ENCODE data around the gene LRRIQ4.

Gene LRRIQ4

DNA sequence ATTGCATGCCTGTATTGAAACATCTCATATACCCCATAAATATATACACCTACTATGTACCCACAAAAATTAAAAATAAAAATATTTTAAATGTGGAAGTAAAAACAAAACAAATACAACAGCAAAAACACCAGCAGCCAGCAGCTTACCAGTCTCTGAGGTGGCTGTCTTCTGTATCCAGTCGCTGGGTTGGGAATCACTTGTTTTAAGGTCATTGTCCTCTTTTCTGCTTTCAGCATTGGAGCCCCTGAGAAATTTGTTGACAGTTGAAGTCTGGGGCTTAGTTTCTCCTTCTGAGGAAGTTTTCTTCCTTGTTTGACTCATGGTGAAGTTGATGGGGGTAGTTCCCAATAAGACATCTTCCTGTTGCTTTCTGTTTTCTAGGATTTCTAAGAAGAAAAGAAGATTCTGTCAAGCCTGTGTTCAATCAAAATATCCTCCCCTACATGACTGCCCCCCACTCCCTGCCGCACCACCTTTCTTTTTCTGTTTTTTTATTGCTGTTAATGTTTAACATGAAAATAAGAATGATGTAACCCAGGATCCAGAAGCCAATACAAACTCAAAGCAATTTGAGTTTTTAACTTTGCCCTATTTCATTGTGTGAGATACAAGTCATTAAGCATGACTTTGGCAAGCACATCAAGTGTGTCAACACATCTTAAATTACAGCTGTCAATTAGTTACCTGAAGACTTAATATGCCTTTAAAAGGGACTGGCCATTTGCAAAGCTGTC is 57.0 kb downstream of the LRRIQ4 start, which contains the start of gene LRRC31:
Gene LRRC31 (minus strand): TSS at position 452 of the 737 bp plus-strand sequence. CDS start 128 bp downstream, at position 324.
- Histone ChIP-seq H3K4me1 (ENCODE audit: insufficient read depth, low read length, poor library complexity, severe bottlenecking) (peaks cover 8% of the 10 kb centered on the region), H3K27me3 (ENCODE audit: insufficient read depth, low read length, poor library complexity, severe bottlenecking) (peaks cover 18% of the 10 kb centered on the region), H3K4me3 (ENCODE audit: low read length, poor library complexity, severe bottlenecking) (no peak within 1 kb of the TSS), H2AFZ (ENCODE audit: low read length) (no peak within 1 kb of the TSS), H3K9ac (ENCODE audit: low read depth, low read length, poor library complexity, severe bottlenecking) (no peak within 1 kb of the TSS), H3F3A (ENCODE audit: low read depth) (no peaks in the 10 kb centered on the region), H3K4me2 (ENCODE audit: low read depth, low read length, poor library complexity, severe bottlenecking) (no peak within 1 kb of the TSS), H3K9me3 (ENCODE audit: insufficient read depth, low read depth, low read length) (no peaks in the 10 kb centered on the region), H3K9me2 (replicated peaks; ENCODE audit: low read depth, low read length) (no peaks in the 10 kb centered on the region), H3K36me3 (ENCODE audit: insufficient read depth, low read length) (no peaks in the 10 kb centered on the region), H4K20me1 (ENCODE audit: insufficient read depth, low read length, poor library complexity, severe bottlenecking) (no peaks in the 10 kb centered on the region), H3K79me2 (ENCODE audit: insufficient read depth, low read length) (no peaks in the 10 kb centered on the region)
- TF ChIP-seq EZH2phosphoT487 (IDR thresholded peaks at IDR 0.05; ENCODE audit: borderline replicate concordance) = no peak
- TF ChIP-seq, protein P1, sequence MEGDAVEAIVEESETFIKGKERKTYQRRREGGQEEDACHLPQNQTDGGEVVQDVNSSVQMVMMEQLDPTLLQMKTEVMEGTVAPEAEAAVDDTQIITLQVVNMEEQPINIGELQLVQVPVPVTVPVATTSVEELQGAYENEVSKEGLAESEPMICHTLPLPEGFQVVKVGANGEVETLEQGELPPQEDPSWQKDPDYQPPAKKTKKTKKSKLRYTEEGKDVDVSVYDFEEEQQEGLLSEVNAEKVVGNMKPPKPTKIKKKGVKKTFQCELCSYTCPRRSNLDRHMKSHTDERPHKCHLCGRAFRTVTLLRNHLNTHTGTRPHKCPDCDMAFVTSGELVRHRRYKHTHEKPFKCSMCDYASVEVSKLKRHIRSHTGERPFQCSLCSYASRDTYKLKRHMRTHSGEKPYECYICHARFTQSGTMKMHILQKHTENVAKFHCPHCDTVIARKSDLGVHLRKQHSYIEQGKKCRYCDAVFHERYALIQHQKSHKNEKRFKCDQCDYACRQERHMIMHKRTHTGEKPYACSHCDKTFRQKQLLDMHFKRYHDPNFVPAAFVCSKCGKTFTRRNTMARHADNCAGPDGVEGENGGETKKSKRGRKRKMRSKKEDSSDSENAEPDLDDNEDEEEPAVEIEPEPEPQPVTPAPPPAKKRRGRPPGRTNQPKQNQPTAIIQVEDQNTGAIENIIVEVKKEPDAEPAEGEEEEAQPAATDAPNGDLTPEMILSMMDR (conservative IDR thresholded peaks at IDR 0.05; ENCODE audit: low read length) = no peak

DNA sequence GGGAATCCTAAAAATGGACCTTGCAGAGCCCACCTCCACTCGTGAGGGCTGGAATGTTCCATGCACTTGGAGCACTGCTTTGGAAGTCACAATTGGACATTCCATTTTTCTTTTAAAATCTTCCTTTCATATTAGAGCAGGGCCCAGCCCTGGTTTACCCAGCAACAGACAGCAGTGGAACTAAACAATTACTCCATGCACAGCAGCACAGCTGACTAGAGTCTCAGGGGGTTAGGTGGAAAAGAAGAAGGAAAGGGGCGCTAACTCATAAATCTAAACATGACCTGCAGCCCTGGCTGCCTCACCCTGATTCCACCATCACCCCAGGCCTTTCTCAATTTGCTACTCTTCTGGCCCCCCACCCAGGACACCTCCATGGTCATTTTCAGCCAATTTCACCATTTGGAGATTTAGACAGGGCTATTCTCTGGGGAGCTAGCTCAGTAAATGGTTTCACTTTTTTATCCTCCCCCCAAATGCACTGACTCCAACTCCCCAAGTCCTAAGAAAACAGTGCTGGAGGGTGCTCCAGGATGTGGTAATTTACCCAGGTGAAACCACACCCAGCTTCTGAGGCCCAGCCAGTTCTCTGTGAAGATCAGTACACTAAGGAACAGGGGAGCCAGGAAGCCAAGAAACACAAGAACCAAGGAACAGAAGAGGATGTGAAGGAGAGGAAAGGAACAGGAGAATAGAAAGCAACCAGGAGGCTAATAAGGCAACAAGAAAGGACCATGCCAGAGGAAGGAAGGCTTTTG is 58.6 kb downstream of the LRRIQ4 start:
- Histone ChIP-seq H3K79me2 (ENCODE audit: insufficient read depth, low read length) (no peaks in the 10 kb centered on the region), H3K36me3 (ENCODE audit: insufficient read depth, low read length) (no peaks in the 10 kb centered on the region), H3K4me3 (ENCODE audit: low read length, poor library complexity, severe bottlenecking) (no peak overlapping the region), H3K4me2 (ENCODE audit: low read depth, low read length, poor library complexity, severe bottlenecking) (peak overlapping the region; percentile 28), H3K27me3 (ENCODE audit: insufficient read depth, low read length, poor library complexity, severe bottlenecking) (peaks cover 2% of the 10 kb centered on the region), H3K4me1 (ENCODE audit: insufficient read depth, low read length, poor library complexity, severe bottlenecking) (peaks cover 8% of the 10 kb centered on the region), H2AFZ (ENCODE audit: low read length) (no peak overlapping the region), H3F3A (ENCODE audit: low read depth) (no peaks in the 10 kb centered on the region), H4K20me1 (ENCODE audit: insufficient read depth, low read length, poor library complexity, severe bottlenecking) (no peaks in the 10 kb centered on the region), H3K9ac (ENCODE audit: low read depth, low read length, poor library complexity, severe bottlenecking) (no peak overlapping the region), H3K9me2 (replicated peaks; ENCODE audit: low read depth, low read length) (no peaks in the 10 kb centered on the region), H3K9me3 (ENCODE audit: insufficient read depth, low read depth, low read length) (no peaks in the 10 kb centered on the region)
- TF ChIP-seq EZH2phosphoT487 (IDR thresholded peaks at IDR 0.05; ENCODE audit: borderline replicate concordance) = no peak
- TF ChIP-seq, protein P1 (conservative IDR thresholded peaks at IDR 0.05; ENCODE audit: low read length) = no peak

DNA sequence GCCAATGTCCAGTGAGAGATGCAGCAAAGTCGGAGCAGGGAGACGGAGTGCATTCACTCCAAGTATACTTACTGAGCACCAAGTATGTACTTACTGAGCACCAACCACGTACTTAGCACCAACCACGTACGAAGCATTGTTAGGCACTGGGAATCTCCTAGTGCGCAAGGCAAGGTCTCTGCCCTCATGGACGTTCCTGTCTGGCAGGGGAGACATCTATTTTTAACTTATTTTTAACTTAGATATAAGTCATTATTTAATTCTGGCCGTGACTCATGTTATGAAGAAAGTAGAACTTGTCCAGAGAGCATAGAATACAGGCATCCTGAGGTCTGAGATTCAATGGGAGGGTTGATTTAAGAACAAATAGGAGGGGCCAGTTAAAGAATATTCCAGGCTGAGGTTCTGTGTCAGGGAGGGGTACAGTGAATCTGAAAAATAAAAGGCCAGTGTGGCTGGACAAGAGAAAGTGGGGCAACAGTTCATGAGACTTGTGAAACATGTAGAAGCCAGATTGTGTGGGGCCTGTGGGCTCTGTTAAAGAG is 66.4 kb downstream of the LRRIQ4 start:
- Histone ChIP-seq H3K4me3 (ENCODE audit: low read length, poor library complexity, severe bottlenecking) (no peak overlapping the region), H2AFZ (ENCODE audit: low read length) (no peak overlapping the region), H3K9ac (ENCODE audit: low read depth, low read length, poor library complexity, severe bottlenecking) (no peak overlapping the region), H3K27me3 (ENCODE audit: insufficient read depth, low read length, poor library complexity, severe bottlenecking) (no peaks in the 10 kb centered on the region), H3K79me2 (ENCODE audit: insufficient read depth, low read length) (no peaks in the 10 kb centered on the region), H3K4me2 (ENCODE audit: low read depth, low read length, poor library complexity, severe bottlenecking) (no peak overlapping the region), H3K36me3 (ENCODE audit: insufficient read depth, low read length) (no peaks in the 10 kb centered on the region), H4K20me1 (ENCODE audit: insufficient read depth, low read length, poor library complexity, severe bottlenecking) (no peaks in the 10 kb centered on the region), H3F3A (ENCODE audit: low read depth) (no peaks in the 10 kb centered on the region), H3K9me3 (ENCODE audit: insufficient read depth, low read depth, low read length) (no peaks in the 10 kb centered on the region), H3K9me2 (replicated peaks; ENCODE audit: low read depth, low read length) (no peaks in the 10 kb centered on the region), H3K4me1 (ENCODE audit: insufficient read depth, low read length, poor library complexity, severe bottlenecking) (no peaks in the 10 kb centered on the region)
- TF ChIP-seq, protein P1 (conservative IDR thresholded peaks at IDR 0.05; ENCODE audit: low read length) = no peak
- TF ChIP-seq EZH2phosphoT487 (IDR thresholded peaks at IDR 0.05; ENCODE audit: borderline replicate concordance) = no peak

Measured in Loucy (cell line).